GM23248 (cell line): ENCODE results near the gene DENND1A.

Experiments
- EZH2 ChIP-seq: fragments of 200-600 bp; sonication (generic); IDR thresholded peaks from 2 replicates; pipeline ENCODE4 v1.6.1; 2018; ENCODE audit warnings: antibody characterized with exemption, mild to moderate bottlenecking; ENCODE audit not compliant: insufficient read depth, poor library complexity, severe bottlenecking
- EZH2phosphoT487 ChIP-seq: fragments of 200-600 bp; sonication (generic); IDR thresholded peaks from 2 replicates; pipeline ENCODE4 v1.6.1; 2018; ENCODE audit warnings: antibody characterized with exemption, moderate library complexity, mild to moderate bottlenecking, low read depth; ENCODE audit not compliant: insufficient read depth

GRCh38 chr9:123861086-123861755, 68.7 kb downstream of the DENND1A start:
- TF ChIP-seq EZH2 (no peak), EZH2phosphoT487 (no peak)
